Adrenal gland (tissue), 12 donors: Measurements from ENCODE around the gene GAS2L1. TPM values are rescaled to one million over a fixed set of nuclear protein-coding genes. Genes with fewer than 3 reads are reported as not detected.

ENCODE experiments used
- DNase-seq, 7 donors: peaks; one replicate each; pipeline ENCODE4 v3.0.0-alpha.2; 2019 to 2020
- H3K27ac ChIP-seq, 5 donors: fragments of 200-600 bp; sonication (generic) in 4 of 5; 1 replicate in 3 of 5; 2 replicates in 2 of 5; pipeline versions ENCODE4 v1.5.1 to v1.8.0; 2016 to 2020; ENCODE audit warnings: mild to moderate bottlenecking in 1 of 5
- H3K27me3 ChIP-seq: fragments of 200-600 bp; 2 replicates; pipeline ENCODE4 v1.8.0; 2021
- H3K36me3 ChIP-seq, 2 donors: fragments of 200-600 bp; replicated peaks in 1 of 2; 1 replicate in 1 of 2; 2 replicates in 1 of 2; pipeline versions ENCODE4 v1.5.1 to v1.8.0; 2018 to 2022
- H3K4me1 ChIP-seq, 2 donors: fragments of 200-600 bp; replicated peaks in 1 of 2; 1 replicate in 1 of 2; 2 replicates in 1 of 2; pipeline versions ENCODE4 v1.5.1 to v1.8.0; 2018 to 2021
- H3K4me3 ChIP-seq, 4 donors: fragments of 200-600 bp; sonication (generic) in 3 of 4; one replicate each; pipeline ENCODE4 v1.5.1; 2016 to 2018
- H3K9me3 ChIP-seq, 3 donors: fragments of 200-600 bp; sonication (generic) in 1 of 3; replicated peaks in 1 of 3; 1 replicate in 2 of 3; 2 replicates in 1 of 3; pipeline versions ENCODE4 v1.5.1 to v1.8.0; 2016 to 2021
- POLR2A ChIP-seq, 2 donors: fragments of 450-650 bp; IDR thresholded peaks; one replicate each; pipeline ENCODE4 v1.6.1; 2017; ENCODE audit warnings: antibody characterized with exemption in 2 of 2, mild to moderate bottlenecking in 2 of 2, moderate library complexity in 1 of 2
- WGBS, 4 donors: extraction: QIAGEN DNeasy Blood & Tissue Kit in 2 of 4; methylation state at CpG; one replicate each; pipeline versions ENCODE4 v1.1.5 to v1.1.7; 2013 to 2017; 5-methylcytosine and 5-hydroxymethylcytosine counted together
- intact Hi-C, 2 donors: fragments of 100-400 bp; cut with DNase I; formaldehyde crosslinking; loops; one replicate each; pipeline versions ENCODE4 v1.14.1 to v1.15.0; 2022 to 2023
- polyA plus RNA-seq, 3 donors: library from polyadenylated mRNA; stranded (reverse); fragments of 200-250 nt in 2 of 3; fragments of 350-450 nt in 1 of 3; fragmentation: Illumina TruSeq in 1 of 3; extraction: RNeasy Lipid Tissue Mini Kit (QIAGEN cat#74804) in 1 of 3; gene quantifications; one replicate each; pipeline ENCODE4 v1.2.3, GENCODE V29; 2013 to 2014
- total RNA-seq, 9 donors: library from RNA; depleted of rRNA in 4 of 9; stranded (reverse); fragments of >200 nt in 4 of 9; fragments of 120-200 nt in 1 of 9; fragmentation: NEBNext Ultra II Directional in 1 of 9; extraction: Animal tissue kit (Norgen Biotek cat#: 25700) in 1 of 9; gene quantifications; one replicate each; pipeline versions ENCODE4 v1.1.0 to v1.2.4, GENCODE V29; 2013 to 2023
- TF ChIP-seq, protein P1 (sequence below), 6 experiments: fragments of 450-650 bp in 4 of 6; fragments of 200-600 bp in 2 of 6; sonication (generic) in 1 of 6; IDR thresholded peaks; 1 replicate in 5 of 6; 2 replicates in 1 of 6; pipeline versions ENCODE4 v1.5.1 to v1.8.0; 2016 to 2021; ENCODE audit warnings: antibody characterized with exemption in 6 of 6, mild to moderate bottlenecking in 2 of 6, moderate library complexity in 1 of 6
- donor health status: healthy with polysubstance abuse.
- donor health status: Bipolar disorder and iron deficiency.
- donor health status: DM: yes; HTN: yes; CAD: no.
- donor health status: DM: no; HTN: no; CAD: no.
- donor health status: DM: no; HTN: no; CAD: no.
- donor health status: DM: yes; HTN: yes; CAD: no.

The GAS2L1 gene
- total and polyA plus RNA-seq, 12 donors: 3.6 to 87.3 (median 40.4) TPM

DNA sequence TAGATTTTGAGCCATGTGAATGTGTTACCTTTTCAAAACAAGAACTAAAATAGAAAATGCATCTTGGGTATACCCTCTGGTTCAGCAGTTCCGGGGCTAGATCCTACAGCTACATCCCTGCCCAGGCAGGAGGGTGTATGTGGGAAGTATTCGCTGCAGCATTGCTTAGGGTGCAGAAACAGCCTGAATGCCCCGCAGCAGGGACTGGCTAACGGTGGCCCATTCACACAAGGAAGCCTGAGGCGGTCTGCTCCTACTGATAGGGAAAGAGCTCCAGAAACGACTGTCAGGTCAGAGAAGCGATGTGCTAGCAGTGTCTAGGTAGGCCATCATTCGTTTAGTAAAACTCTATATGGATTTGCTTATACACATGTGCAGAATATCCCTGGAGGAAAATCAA, 18.9 kb downstream of the GAS2L1 start:
- 80 to 89% (median 87%) methylated on average over 8 of the region's 8 CpGs for WGBS, 4 donors
- no peak for TF ChIP-seq POLR2A (IDR thresholded peaks at IDR 0.05)
- TF ChIP-seq, protein P1, sequence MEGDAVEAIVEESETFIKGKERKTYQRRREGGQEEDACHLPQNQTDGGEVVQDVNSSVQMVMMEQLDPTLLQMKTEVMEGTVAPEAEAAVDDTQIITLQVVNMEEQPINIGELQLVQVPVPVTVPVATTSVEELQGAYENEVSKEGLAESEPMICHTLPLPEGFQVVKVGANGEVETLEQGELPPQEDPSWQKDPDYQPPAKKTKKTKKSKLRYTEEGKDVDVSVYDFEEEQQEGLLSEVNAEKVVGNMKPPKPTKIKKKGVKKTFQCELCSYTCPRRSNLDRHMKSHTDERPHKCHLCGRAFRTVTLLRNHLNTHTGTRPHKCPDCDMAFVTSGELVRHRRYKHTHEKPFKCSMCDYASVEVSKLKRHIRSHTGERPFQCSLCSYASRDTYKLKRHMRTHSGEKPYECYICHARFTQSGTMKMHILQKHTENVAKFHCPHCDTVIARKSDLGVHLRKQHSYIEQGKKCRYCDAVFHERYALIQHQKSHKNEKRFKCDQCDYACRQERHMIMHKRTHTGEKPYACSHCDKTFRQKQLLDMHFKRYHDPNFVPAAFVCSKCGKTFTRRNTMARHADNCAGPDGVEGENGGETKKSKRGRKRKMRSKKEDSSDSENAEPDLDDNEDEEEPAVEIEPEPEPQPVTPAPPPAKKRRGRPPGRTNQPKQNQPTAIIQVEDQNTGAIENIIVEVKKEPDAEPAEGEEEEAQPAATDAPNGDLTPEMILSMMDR (IDR thresholded peaks at IDR 0.05): no peak

DNA sequence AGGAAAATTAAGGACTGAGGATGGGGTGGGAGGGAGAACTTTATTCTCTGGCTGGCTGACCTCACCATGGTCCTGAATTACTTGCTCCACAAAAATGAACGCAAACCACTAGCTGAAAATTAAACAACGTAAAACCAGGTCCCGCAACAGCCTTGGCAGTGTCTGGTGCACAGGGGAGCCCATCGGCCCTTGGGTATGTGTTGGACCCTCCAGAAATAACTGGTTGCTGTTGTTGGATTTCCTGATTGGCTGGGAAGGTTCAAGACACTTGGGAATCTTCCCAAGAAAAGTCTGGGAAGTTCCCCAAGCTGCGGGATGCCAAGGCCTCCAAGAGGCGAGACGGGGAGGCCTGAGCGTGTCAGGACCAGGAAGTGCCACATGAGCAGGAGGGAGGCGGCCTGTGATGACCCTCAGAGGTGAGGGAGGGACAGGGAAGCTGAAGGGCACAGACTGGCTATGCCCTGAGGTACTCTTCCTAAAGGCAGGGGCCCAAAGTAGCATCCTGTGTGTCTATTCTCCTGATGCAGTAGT, 19.4 kb downstream of the GAS2L1 start:
- H3K27me3 ChIP-seq: no peaks in the 10 kb centered on the region
- no peak overlapping the region for H3K27ac ChIP-seq
- H3K4me3 ChIP-seq: no peak overlapping the region
- no peaks in the 10 kb centered on the region for H3K9me3 ChIP-seq
- TF ChIP-seq POLR2A (IDR thresholded peaks at IDR 0.05): no peak
- TF ChIP-seq, protein P1 (IDR thresholded peaks at IDR 0.05): no peak
- peaks cover 7 to 11% of the 10 kb centered on the region in 2 donors for H3K4me1 ChIP-seq
- DNase-seq: no peak
- intact Hi-C loops: no loop called here
- H3K36me3 ChIP-seq: peaks cover 0 to 34% of the 10 kb centered on the region in 2 donors
- WGBS, 4 donors: 54 to 61% (median 57%) methylated on average over 8 to 9 of the region's 9 CpGs

More for the DNA sequence above, 18.9 kb downstream of the GAS2L1 start:
- DNase-seq: no peak
- Histone ChIP-seq H3K4me1 (peaks cover 3 to 6% of the 10 kb centered on the region in 2 donors), H3K27ac (no peak overlapping the region), H3K27me3 (no peaks in the 10 kb centered on the region), H3K36me3 (peaks cover 0 to 30% of the 10 kb centered on the region in 2 donors), H3K9me3 (no peaks in the 10 kb centered on the region), H3K4me3 (no peak overlapping the region)
- intact Hi-C loops: no loop called here

DNA sequence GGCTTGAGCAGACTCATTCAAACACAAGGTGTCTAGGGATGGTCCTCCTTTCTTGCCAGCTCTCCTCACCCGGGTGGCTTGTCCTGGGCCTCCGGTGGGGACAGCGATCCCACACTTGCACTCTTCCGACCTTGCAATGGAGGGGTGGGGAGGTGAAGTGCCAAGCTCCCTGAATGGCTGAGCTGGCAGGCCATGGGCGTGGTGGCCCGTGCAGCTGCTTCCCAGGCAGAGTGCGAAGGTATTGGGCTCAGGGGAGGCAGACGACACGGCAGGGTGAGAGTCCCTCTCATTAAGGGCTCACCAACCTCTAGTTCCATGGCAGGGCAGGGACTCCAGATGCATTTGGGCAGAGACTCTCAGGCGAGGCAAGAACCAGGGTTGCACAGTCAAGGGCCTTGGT, 20.0 kb downstream of the GAS2L1 start:
- H3K36me3 ChIP-seq: peaks cover 0 to 41% of the 10 kb centered on the region in 2 donors
- no peaks in the 10 kb centered on the region for H3K9me3 ChIP-seq
- DNase-seq: no peak
- intact Hi-C loops: no loop called here
- peaks cover 11 to 18% of the 10 kb centered on the region in 2 donors for H3K4me1 ChIP-seq
- no peak overlapping the region for H3K4me3 ChIP-seq
- TF ChIP-seq POLR2A (IDR thresholded peaks at IDR 0.05): no peak
- TF ChIP-seq, protein P1 (IDR thresholded peaks at IDR 0.05): no peak
- no peak overlapping the region for H3K27ac ChIP-seq
- WGBS, 4 donors: 81 to 93% (median 89%) methylated on average over 7 to 10 of the region's 10 CpGs
- H3K27me3 ChIP-seq: no peaks in the 10 kb centered on the region

DNA sequence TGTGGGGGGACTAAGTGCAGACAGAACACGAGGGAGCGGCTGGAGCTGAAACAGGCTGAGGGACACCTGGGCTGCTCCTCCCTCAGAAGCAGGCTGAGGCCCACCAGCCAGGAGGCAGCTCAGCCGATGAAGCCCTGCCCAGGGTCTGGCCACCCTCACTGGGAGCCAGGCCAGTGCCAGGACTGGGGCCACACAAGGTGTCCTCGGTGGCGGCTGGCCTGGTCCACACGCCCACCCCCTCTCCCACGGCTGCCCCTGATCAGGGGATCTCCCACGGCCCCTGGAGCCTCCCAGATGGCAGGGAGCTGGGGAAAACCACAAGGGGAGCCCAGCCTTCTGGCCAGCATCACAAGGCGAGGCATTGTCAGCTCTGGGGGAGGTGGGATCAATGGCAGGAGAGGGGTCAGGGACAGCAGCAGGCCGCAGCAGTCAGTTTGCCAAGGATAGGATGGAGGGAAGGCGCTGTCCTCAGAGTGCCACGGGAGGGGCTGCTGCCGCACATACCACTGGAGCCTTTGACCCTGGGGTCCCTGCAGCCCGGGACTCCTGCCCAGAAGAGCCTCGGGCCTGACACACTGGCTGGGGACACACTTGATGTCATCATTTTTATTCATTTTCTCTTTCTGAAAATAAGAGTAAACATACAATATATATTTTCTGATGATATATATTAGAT, 20.8 kb downstream of the GAS2L1 start:
- peaks cover 11 to 20% of the 10 kb centered on the region in 2 donors for H3K4me1 ChIP-seq
- WGBS, 4 donors: 73 to 83% (median 78%) methylated on average over 7 to 15 of the region's 15 CpGs
- no peaks in the 10 kb centered on the region for H3K27me3 ChIP-seq
- no peak for DNase-seq
- no peaks in the 10 kb centered on the region for H3K9me3 ChIP-seq
- intact Hi-C loops: no loop called here
- TF ChIP-seq, protein P1 (IDR thresholded peaks at IDR 0.05): no peak
- no peak for TF ChIP-seq POLR2A (IDR thresholded peaks at IDR 0.05)
- H3K36me3 ChIP-seq: peaks cover 0 to 44% of the 10 kb centered on the region in 2 donors
- no peak overlapping the region for H3K27ac ChIP-seq
- no peak overlapping the region for H3K4me3 ChIP-seq
